ENCODE measurements around the gene CDS1.
"Not testable (repeated sequence)": the region's sequence is repeated elsewhere in the genome, so short reads cannot be mapped to it uniquely, and the experiment has no call there.

The CDS1 gene

DNA sequence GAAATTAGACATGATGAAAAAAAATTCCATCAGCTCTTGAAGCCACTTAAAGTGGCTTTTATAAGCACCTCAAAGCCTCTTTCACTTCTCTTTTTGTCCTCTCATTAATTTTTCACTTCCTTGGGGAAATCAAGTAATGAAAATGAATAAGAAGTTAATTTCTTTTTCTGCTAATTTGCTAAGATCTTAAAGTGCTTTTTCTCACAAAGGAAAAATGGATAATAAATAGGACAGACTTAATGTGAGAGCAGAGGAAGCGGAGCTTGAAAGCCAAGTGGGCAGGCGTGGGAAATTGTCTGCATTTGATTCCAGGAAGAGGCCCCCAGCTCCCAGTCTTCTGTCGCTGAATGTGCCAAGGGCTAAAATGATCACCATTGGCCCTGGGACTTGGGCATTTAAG lies 28.6 kb downstream of the CDS1 start:
- DNase-seq (ENCODE audit: low spot score) = no peak

DNA sequence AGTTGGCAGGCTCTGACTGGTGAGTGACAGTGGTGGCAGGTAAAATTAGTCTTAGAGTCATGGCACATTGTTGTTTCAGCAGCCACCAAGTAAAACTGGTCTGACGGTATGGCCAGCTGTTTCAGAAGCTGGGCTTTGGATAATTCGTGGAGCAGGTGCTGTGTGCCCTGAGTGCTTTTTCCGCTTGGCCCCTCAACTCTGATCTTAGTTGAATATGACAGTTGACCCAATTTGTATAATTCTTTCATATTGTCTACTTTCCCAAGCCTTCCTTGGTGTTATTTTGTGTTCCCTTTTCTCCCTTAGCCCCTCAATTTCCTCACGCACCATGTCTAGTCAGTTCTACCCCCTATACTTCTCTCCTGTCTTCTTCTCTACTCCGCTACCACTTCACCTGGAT lies 32.0 kb downstream of the CDS1 start:
- DNase-seq (ENCODE audit: low spot score) = no peak

DNA sequence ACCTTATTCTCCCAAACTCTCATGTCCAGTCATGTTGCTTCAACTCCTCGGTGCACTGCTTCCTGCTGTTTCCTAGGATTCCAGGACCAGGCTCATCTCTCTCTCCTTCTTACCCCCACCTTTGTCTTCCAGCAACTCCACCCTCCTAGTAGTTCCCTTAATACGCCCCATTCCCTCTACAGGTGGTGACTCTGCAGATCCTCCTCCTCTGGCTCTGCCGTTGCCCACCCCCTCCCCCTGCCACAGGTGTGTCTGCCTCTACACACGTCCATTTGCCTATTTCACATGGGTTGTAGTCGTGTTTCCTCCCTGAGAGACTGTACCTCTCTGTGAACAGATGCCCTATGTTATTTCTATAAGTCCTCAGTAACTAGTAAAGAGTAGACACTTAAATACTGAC lies 32.4 kb downstream of the CDS1 start:
- DNase-seq (ENCODE audit: low spot score) = no peak

DNA sequence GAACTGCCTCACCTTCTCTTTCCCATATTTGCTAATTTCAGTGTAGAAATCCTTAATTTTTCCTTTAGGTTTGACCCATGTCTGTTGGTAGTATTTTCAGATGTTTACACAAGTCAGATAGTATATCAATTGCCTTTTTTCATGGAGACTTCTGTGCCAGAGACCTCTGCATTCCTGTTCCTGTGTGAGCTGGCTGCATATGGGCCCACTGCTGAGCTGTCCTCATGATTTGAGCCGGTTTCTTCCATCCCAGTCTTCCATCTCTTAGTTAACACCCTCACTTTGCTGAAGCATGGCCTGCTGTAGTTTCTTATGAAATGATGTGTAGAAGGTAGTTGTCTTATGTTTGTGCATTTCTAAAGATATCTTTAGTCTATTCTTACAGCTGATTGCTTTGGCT lies 40.0 kb downstream of the CDS1 start:
- no peak for DNase-seq (ENCODE audit: low spot score)

DNA sequence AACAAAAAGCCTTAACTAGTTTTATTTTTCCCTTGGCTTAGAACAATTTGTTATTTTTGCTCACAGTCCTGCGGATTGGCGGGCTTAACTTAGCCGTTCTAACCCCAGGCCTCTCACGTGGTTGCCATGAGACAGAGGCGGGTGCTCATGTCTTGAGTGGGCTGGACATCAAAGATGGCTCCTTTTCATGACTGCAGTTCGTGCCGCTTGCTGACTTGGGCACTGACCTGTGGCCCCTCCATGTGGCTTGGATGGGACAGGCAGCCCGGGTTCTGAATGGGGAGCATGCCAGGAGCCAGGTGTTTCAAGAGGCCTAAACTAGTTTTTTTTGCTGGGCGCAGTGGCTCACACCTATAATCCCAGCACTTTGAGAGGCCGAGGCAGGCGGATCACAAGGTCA lies 40.7 kb downstream of the CDS1 start:
- DNase-seq (ENCODE audit: low spot score) = no peak

DNA sequence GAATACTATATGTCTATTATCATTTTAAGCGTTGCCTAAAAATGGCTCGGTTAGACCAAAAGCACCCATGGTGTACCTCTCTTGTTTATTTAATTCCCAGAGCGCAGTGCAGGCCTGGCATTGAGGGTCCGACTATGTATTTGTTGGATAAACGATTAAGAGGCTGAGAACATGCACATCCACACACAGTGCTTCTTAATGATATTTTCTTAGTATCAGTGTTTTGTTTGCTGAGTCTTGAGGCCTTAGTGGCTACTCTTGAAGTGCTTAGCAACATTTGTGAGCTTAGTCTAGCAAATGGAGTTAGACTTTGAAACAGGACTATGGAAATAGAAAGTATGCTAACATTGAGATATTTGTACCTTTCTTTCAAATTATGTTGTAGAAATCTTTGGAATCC lies 43.7 kb downstream of the CDS1 start:
- DNase-seq (ENCODE audit: low spot score) = no peak

DNA sequence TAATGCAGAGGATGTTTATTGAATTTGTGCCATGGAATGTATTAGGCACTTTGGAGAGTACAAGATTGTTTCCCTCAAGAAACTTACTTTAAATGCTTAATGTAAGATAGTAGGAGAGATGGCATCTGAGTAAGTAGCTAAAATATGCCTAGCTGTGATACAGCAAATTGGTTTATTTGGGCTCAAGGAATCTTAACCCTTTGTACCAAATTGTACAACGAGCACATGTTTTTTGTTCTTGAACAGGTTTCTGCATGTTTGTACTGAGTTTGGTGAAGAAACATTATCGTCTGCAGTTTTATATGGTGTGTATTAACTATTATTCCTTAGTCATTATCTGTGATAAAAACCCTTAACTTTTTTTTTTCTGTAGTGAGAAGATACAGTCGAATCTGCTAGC lies 48.6 kb downstream of the CDS1 start:
- DNase-seq (ENCODE audit: low spot score) = no peak

DNA sequence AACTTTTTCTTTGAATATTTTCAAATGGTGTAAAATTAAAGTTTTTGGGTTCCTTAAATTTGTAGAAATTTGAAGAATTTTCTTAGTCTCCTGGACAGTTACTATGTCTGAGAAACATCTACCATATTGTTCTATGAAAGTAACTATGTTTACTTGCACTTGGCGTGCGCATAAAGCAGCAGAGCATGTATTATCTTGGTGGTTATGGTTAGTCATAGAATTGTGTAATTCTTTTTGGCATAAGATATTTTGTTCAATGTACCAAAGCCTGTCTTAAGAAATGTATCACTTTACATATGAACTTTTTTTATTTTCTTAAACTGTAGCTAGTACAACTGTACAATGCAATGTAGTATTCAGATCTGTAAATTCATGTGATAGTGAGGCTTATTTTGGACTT lies 49.2 kb downstream of the CDS1 start:
- DNase-seq (ENCODE audit: low spot score) = no peak

DNA sequence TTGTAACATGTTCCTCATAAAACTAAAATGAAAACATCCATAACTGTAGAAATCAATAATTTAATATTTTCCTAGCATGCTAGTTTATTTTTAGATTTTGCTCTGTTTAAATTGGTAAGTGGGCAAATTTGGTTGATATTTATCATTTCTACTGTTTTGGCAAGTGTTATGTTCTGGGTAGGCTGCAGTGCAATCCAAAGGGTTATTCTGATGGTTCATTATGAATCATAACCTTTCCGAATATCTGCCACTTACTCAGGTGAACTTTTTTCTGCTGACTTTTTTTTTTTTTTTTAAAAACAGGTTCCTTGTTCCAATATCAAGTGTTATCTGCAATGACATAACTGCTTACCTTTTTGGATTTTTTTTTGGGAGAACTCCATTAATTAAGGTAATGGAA lies 52.0 kb downstream of the CDS1 start:
- no peak for DNase-seq (ENCODE audit: low spot score)

DNA sequence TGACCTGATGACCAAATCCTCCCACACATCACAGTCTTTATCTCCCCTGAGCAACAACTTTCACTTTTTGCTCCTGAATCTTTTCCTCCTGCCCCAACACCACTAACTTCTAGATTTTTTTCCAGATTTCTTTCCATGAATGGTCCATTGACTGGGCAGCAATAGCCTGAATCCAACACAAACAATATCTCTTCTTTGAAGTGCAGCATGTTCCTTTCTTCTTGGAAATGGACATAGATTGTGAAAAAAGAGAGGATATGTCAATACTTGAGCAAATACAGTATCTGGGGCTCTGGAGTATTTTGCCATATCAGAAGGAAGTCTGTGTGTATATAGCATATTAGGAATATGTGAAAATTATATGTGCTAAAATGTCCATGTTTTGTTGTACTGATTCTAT lies 55.2 kb downstream of the CDS1 start:
- no peak for DNase-seq (ENCODE audit: low spot score)

DNA sequence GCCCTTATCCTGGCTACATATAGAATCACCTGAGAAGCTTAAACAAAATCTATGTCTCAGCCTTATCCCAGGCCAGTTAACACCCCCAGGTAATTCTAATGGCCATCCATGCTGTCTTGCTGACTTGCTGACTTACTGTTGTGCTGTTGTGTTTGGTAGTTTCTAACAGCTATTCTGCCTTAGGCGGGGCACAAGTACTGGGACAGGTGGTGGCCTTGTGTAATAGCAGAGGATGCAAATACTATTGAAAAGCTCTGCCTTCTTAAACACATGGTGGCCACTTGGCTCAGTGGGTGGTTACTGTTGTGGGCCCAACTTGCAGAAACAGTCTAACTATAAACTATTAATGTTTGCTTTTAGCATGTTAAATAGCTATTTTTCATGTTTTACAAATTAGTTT lies 56.2 kb downstream of the CDS1 start:
- no peak for DNase-seq (ENCODE audit: low spot score)

DNA sequence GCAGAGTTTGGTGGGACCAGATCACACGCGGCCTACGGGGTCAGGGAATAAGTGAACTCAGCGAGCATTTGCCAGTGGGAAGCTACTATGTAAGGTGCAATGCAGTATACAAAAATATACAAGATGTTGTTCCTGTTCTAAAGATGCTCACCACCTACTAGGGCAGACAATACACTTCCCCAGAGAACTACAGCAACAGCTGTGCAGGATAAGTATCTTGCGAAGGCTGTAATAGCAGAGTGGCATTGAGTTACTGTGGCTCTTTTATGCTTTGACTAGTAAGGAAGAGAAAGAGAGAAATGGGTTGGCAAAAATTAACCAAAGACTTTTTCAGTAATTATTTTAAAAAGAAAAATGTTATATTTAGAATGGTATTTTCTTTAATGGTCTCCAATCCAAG lies 61.2 kb downstream of the CDS1 start:
- DNase-seq (ENCODE audit: low spot score) = no peak

DNA sequence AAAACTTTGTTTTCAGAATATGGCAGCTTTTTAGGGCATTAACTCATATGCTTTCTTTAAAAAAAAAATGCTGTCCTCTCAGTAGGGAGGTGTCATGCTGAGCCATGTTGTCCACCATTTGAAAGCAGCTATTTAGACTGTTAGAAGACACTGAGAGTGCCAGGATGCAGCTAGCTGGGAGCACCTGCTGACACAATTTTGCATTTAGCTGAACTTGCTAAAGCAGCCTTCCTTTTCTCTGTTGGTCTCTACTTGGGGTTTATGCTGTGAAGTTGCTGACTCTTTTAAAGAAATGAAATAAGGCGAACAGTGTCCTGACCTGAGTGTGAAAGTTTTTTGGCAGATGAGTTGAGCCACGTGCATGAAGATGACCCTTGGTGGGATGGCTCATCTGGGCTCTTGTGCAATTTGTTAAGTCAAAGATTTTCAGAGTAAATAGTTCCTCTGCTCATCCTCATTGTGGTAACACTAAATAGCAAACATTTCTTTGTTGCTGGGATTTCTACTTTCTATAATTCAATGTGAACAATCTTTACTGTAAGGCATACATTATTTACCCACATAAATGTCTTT lies 64.5 kb downstream of the CDS1 start:
- DNase-seq (ENCODE audit: low spot score) = no peak

DNA sequence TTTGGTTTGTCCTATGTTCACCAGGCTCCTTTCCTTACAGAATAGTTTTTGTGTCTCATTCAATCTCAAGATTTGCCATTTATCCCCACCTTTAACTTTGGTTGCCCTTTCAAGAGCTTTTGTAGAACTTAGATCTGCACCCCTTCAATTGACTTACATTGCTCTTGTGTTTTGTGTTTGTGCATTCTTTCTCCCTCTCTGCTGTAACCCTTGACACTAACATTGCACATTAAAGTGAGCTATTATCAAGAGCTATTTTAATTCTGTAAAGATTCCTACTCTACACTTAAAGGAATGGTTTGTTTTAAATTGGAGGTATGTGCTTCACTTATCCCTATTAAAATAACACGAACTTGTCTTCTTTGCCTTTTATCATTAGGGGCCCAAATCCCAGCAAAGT lies 65.3 kb downstream of the CDS1 start:
- DNase-seq (ENCODE audit: low spot score) = no peak

DNA sequence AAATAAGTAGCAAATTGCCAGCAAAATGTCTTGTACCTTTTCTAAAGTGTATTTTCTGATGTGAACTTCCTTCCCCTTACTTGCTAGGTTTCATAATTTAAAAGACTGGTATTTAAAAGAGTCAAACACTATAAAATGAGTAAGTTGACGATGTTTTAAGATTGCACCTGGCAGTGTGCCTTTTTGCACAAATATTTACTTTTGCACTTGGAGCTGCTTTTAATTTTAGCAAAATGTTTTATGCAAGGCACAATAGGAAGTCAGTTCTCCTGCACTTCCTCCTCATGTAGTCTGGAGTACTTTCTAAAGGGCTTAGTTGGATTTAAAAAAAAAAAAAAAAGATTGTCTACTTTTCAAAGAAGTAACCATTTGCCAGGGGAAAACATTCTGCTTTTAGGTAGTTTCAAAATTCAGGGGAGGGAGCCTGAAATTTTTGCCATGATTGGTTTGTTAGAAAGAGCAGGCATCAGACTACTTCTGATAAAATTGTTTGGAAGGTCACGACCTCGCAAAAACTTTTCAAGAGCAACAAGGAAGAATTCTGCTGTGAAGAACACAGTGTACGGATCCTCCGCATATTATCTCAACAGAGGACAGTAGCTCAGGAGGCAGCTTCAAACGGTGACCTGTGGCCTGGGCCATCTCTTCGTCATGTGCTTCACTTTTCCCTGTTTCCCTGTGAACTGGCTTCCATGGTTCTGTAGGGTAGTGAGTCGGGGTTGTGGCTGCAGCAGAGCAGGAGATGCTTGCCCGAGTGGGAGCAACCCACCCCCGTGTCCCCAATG lies 66.1 kb downstream of the CDS1 start:
- DNase-seq (ENCODE audit: low spot score) = no peak

DNA sequence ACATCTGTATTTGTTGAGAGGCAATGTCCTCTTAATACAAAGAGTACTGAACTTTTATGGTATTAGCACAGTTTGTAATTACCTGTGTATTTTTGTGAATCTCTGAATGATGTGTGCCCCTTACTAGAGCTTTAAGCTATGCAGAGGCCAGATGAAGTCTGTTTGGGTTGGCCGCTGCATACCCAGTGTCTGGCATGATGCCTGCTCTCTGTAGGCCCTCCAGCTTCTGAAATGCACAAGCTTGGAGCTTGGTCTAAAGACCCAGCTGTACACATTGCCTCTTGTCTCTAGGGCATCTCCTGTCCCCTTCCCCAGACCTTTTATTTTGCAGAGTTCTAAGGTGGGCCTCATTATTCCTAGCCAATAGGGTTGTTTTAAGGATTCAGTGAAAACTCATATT lies 68.6 kb downstream of the CDS1 start:
- DNase-seq (ENCODE audit: low spot score) = no peak

DNA sequence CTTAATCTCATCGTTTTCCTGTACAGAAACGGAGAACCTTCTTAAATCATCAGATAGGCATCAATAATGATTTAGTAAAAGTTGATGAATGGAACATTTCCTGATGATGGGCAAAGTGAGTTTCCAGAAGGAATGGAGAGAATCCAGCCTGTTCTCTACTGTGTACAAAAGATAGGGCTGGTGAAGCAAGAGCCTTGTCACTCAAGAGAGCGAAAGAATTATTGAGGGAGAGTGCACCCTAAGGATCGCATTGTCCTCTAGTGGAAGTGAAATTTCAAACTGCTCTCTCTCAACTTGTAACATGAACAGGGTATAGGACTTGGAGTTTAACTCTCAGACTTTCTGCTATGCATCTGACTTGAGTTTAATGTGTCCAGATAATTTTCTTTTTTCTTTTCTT lies 69.6 kb downstream of the CDS1 start:
- DNase-seq (ENCODE audit: low spot score) = no peak

DNA sequence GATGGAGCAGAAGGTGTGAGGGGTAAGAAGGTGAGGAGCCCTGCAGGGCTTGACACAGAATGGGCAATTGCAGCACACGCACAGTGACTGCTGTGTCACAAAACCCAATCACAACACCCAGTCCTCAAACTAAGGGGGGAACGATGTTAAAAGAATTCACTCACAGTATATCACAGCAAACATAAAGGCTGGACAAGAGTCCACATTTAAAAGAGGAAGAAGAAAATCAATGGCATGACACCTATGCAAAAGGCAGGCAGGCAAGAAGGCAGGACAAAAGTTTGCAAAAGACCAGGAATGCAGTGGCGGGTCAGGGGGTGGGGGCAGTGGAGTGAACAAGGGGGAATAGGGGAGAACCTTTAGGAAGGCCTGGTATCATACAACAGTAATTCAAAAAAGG lies 77.7 kb downstream of the CDS1 start:
- no peak for DNase-seq (ENCODE audit: low spot score)

DNA sequence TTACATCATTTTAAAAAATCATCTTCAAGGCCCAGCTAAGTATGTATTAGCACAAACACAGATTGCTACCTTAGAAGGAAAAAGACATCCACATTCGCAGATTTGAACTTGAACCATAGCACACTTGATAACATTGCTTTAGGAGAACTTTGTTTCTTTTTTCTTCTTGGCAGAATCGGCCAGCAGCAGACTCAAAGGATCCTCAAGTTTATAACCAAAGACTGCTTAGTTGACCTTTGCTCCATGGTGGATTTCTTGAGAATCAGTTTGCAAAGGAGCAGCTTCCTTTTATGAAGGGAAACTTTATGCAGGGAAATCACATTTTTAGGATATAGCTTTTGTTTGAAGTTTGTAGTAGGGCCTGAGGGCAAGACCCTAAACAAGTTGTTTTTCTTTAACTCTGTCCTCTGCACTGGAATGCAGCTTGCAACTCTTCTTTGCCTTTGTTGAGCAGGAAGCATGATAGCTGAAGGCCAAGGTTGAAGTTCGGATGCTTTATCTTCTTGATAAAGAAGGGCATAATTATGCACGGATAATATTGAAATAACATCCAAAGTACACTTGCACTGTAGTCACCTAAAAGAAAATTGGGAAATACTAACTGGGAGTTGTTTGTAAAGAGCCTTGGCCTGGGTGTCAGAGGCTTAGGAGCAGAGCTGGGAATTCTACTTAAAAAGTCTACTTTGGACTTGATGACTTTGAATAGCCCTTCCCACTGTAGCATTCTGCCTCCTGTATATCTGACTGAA lies 78.4 kb downstream of the CDS1 start:
- DNase-seq (ENCODE audit: low spot score) = no peak

DNA sequence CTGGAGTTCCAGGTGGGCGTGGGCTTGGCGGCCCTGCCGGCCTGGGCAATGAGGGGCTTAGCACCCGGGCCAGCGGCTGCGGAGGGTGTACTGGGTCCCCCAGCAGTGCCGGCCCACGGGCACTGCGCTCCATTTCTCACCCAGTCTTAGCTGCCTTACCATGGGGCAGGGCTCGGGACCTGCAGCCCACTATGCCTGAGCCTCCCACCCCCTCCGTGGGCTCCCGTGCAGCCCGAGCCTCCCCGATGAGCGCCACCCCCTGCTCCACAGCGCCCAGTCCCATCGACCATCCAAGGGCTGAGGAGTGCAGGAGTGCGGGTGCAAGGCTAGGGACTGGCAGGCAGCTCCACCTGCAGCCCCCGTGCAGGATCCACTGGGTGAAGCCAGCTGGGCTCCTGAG lies 81.8 kb downstream of the CDS1 start:
- not testable (repeated sequence) for DNase-seq (ENCODE audit: low spot score)

DNA sequence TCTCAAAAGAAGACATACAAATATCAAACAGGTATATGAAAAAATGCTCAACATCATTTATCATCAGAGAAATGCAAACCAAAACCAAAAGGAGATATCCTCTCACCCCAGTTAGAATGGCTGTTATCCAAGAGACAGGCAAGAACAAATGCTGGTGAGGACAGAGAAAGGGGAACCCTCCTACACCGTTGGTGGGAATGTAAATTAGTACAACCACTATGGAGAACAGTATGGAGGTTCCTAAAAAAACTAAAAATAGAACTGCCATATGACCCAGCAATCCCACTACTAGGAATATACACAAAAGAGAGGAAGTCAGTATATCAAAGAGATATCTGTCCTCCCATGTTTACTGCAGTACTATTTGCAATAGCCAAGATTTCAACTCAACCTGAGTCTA lies 83.5 kb downstream of the CDS1 start:
- no peak for DNase-seq (ENCODE audit: low spot score)

DNA sequence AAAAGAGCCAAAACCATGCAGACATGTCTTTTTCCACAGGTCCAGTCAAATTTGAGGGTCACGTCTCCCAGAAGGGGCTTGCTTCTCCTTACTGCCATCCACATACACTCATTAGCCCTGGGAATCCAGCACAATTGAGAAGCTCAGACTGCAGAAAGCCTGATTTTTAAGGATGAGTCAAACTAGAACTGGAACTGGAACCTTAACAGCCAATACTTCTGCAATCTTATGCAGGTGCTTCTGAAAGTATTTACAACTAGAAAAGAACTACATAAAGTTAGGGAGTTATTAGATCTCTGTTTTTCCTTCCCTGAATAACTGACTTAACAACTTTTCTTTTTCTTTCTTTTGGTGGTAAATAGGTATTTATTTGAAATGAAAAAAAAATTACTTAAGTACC lies 86.3 kb downstream of the CDS1 start:
- DNase-seq (ENCODE audit: low spot score) = no peak

DNA sequence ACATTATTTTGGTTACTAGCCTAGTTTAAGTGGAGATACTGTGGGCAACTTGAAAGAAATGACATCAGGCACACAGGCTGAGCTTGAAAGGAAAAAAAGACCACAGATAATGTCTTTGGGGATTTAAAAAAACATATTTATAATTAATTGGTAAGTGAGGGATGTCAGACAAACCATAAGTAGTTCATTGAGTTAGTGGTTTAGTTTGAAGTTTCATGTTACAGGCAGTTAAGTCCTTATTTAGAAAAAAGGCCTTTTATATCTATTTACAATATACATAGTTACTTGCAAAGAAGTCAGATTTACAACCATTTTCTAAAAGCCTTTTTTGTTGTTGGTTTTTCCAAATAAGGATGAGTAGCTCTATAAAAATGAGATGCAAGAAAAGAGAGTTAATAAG lies 89.2 kb downstream of the CDS1 start:
- DNase-seq (ENCODE audit: low spot score) = no peak

Measured in hematopoietic multipotent progenitor cell treated with erythropoietin and hydrocortisone succinate and interleukin-3 and kit ligand, for 17 days (in vitro differentiated cells).